Immature natural killer cell (primary cell): ENCODE data around the gene MUS81. TPM values are rescaled to one million over a fixed set of nuclear protein-coding genes. Genes with fewer than 3 reads are reported as not detected.

Experiments used
- DNase-seq, 3 donors: peaks; one replicate each; pipeline ENCODE4 v3.0.0; 2022; ENCODE audit warnings: mixed read lengths in 1 of 3
- H3K27ac Mint-ChIP-seq, 6 donors: one replicate each; pipeline ENCODE4 v1.8.0; 2020; ENCODE audit warnings: mixed read lengths in 6 of 6, mild to moderate bottlenecking in 5 of 6, inconsistent platforms in 4 of 6, moderate library complexity in 3 of 6
- H3K27me3 Mint-ChIP-seq, 3 donors: one replicate each; pipeline ENCODE4 v1.8.0; 2020 to 2021; ENCODE audit warnings: low read depth in 3 of 3, mild to moderate bottlenecking in 3 of 3, mixed read lengths in 3 of 3, moderate library complexity in 3 of 3, inconsistent platforms in 1 of 3
- H3K36me3 Mint-ChIP-seq, 3 donors: one replicate each; pipeline ENCODE4 v1.8.0; 2020; ENCODE audit warnings: mixed read lengths in 3 of 3, inconsistent platforms in 2 of 3, mild to moderate bottlenecking in 2 of 3
- H3K4me1 Mint-ChIP-seq, 2 donors: one replicate each; pipeline ENCODE4 v1.8.0; 2020; ENCODE audit warnings: inconsistent platforms in 2 of 2, mild to moderate bottlenecking in 2 of 2, mixed read lengths in 2 of 2, moderate library complexity in 1 of 2
- H3K4me3 Mint-ChIP-seq, 5 donors: one replicate each; pipeline ENCODE4 v1.8.0; 2020; ENCODE audit warnings: mild to moderate bottlenecking in 5 of 5, mixed read lengths in 5 of 5, inconsistent platforms in 3 of 5, moderate library complexity in 3 of 5
- H3K9me3 Mint-ChIP-seq, 6 donors: one replicate each; pipeline ENCODE4 v1.8.0; 2020; ENCODE audit warnings: mild to moderate bottlenecking in 6 of 6, mixed read lengths in 6 of 6, inconsistent platforms in 4 of 6, moderate library complexity in 3 of 6
- polyA plus RNA-seq, 3 donors: library from polyadenylated mRNA; unstranded; fragments of 300-500 nt; fragmentation: Illumina TruSeq; gene quantifications; one replicate each; pipeline ENCODE4 v1.2.3, GENCODE V29; 2021

The MUS81 gene
- polyA plus RNA-seq, 3 donors from 2014 or later, result 22.7 to 47.0 (median 32.2) TPM

GRCh38 chr11:65900125-65900898 is 40.1 kb downstream of the MUS81 start, which contains the start of gene FOSL1:
TSS of gene FOSL1 (minus strand) at chr11:65900388. CDS start at chr11:65900339, 49 bp downstream.
- peaks cover 32 to 37% of the 10 kb centered on the region in 2 donors for H3K4me1 Mint-ChIP-seq
- peak within 1 kb of the TSS; percentile 84 to 97 (median 92) for H3K27ac Mint-ChIP-seq
- H3K9me3 Mint-ChIP-seq, result no peaks in the 10 kb centered on the region
- peak within 1 kb of the TSS; percentile 64 to 79 (median 67) for H3K4me3 Mint-ChIP-seq
- DNase-seq, result peak; percentile 85 to 87 (median 87)
- no peaks in the 10 kb centered on the region for H3K36me3 Mint-ChIP-seq
- H3K27me3 Mint-ChIP-seq, result peaks cover 7 to 29% (median 11%) of the 10 kb centered on the region in 3 donors

- Mint-ChIP-seq H3K27ac (peak overlapping the region; percentile 84 to 97 (median 92)), H3K36me3 (no peaks in the 10 kb centered on the region), H3K9me3 (no peaks in the 10 kb centered on the region), H3K27me3 (peaks cover 7 to 28% (median 11%) of the 10 kb centered on the region in 3 donors), H3K4me1 (peaks cover 30 to 33% of the 10 kb centered on the region in 2 donors), H3K4me3 (peak overlapping the region; percentile 64 to 79 (median 67))
- no peak for DNase-seq
Observed at GRCh38 chr11:65900899-65901180, 40.6 kb downstream of the MUS81 start.

GRCh38 chr11:65903068-65903481 is 42.8 kb downstream of the MUS81 start:
- Mint-ChIP-seq H3K4me3 (no peak overlapping the region), H3K27ac (peak overlapping the region in 4 of 6 donors; percentile 55 to 97 (median 90))
- no peak for DNase-seq

GRCh38 chr11:65903715-65904114 is 43.5 kb downstream of the MUS81 start:
- Mint-ChIP-seq H3K4me1 (peaks cover 23 to 25% of the 10 kb centered on the region in 2 donors), H3K9me3 (no peaks in the 10 kb centered on the region), H3K27me3 (peaks cover 5 to 23% (median 8%) of the 10 kb centered on the region in 3 donors), H3K4me3 (no peak overlapping the region), H3K36me3 (no peaks in the 10 kb centered on the region), H3K27ac (peak overlapping the region in 4 of 6 donors; percentile 1 to 56 (median 50))
- no peak for DNase-seq

More at GRCh38 chr11:65903068-65903481, 42.8 kb downstream of the MUS81 start:
- peaks cover 5 to 23% (median 8%) of the 10 kb centered on the region in 3 donors for H3K27me3 Mint-ChIP-seq
- no peaks in the 10 kb centered on the region for H3K9me3 Mint-ChIP-seq
- H3K4me1 Mint-ChIP-seq, result peaks cover 24 to 28% of the 10 kb centered on the region in 2 donors
- H3K36me3 Mint-ChIP-seq, result no peaks in the 10 kb centered on the region

GRCh38 chr11:65906602-65907001 is 46.4 kb downstream of the MUS81 start:
- no peak overlapping the region for H3K4me3 Mint-ChIP-seq
- no peak overlapping the region for H3K27ac Mint-ChIP-seq
- no peak for DNase-seq
- peaks cover 8 to 19% (median 8%) of the 10 kb centered on the region in 3 donors for H3K27me3 Mint-ChIP-seq
- H3K36me3 Mint-ChIP-seq, result no peaks in the 10 kb centered on the region
- H3K4me1 Mint-ChIP-seq, result peaks cover 9 to 13% of the 10 kb centered on the region in 2 donors
- H3K9me3 Mint-ChIP-seq, result no peaks in the 10 kb centered on the region

GRCh38 chr11:65907878-65908277 is 47.6 kb downstream of the MUS81 start:
- H3K4me1 Mint-ChIP-seq, result peaks cover 0 to 4% of the 10 kb centered on the region in 2 donors
- H3K9me3 Mint-ChIP-seq, result no peaks in the 10 kb centered on the region
- H3K4me3 Mint-ChIP-seq, result no peak overlapping the region
- H3K36me3 Mint-ChIP-seq, result no peaks in the 10 kb centered on the region
- H3K27me3 Mint-ChIP-seq, result peaks cover 3 to 8% (median 5%) of the 10 kb centered on the region in 3 donors
- H3K27ac Mint-ChIP-seq, result no peak overlapping the region
- no peak for DNase-seq

GRCh38 chr11:65911682-65912568 is 51.7 kb downstream of the MUS81 start:
- Mint-ChIP-seq H3K9me3 (no peaks in the 10 kb centered on the region), H3K27ac (no peak overlapping the region), H3K4me1 (peaks cover 18 to 22% of the 10 kb centered on the region in 2 donors), H3K27me3 (peaks cover 2 to 5% (median 3%) of the 10 kb centered on the region in 3 donors), H3K36me3 (peaks cover 0 to 2% (median 0%) of the 10 kb centered on the region in 3 donors), H3K4me3 (no peak overlapping the region)
- DNase-seq, result no peak

GRCh38 chr11:65912845-65913244 is 52.6 kb downstream of the MUS81 start:
- peaks cover 2 to 5% (median 3%) of the 10 kb centered on the region in 3 donors for H3K27me3 Mint-ChIP-seq

GRCh38 chr11:65915101-65915820 is 55.0 kb downstream of the MUS81 start:
- peak overlapping the region in 1 of 5 donors; percentile 15 for H3K4me3 Mint-ChIP-seq
- H3K27ac Mint-ChIP-seq, result peak overlapping the region in 3 of 6 donors; percentile 26 to 77 (median 52)
- H3K36me3 Mint-ChIP-seq, result peaks cover 0 to 4% (median 0%) of the 10 kb centered on the region in 3 donors
- H3K27me3 Mint-ChIP-seq, result peaks cover 2 to 11% (median 9%) of the 10 kb centered on the region in 3 donors
- peaks cover 26 to 33% of the 10 kb centered on the region in 2 donors for H3K4me1 Mint-ChIP-seq
- no peak for DNase-seq
- H3K9me3 Mint-ChIP-seq, result no peaks in the 10 kb centered on the region

More at GRCh38 chr11:65912845-65913244, 52.6 kb downstream of the MUS81 start:
- Mint-ChIP-seq H3K27ac (no peak overlapping the region), H3K36me3 (peaks cover 0 to 4% (median 0%) of the 10 kb centered on the region in 3 donors), H3K4me3 (no peak overlapping the region), H3K4me1 (peaks cover 22 to 27% of the 10 kb centered on the region in 2 donors), H3K9me3 (no peaks in the 10 kb centered on the region)
- DNase-seq, result no peak

- Mint-ChIP-seq H3K4me1 (peaks cover 31 to 39% of the 10 kb centered on the region in 2 donors), H3K27me3 (peaks cover 2 to 13% (median 9%) of the 10 kb centered on the region in 3 donors), H3K9me3 (no peaks in the 10 kb centered on the region), H3K4me3 (peak overlapping the region in 1 of 5 donors; percentile 89), H3K27ac (no peak overlapping the region), H3K36me3 (peaks cover 0 to 4% (median 0%) of the 10 kb centered on the region in 3 donors)
- DNase-seq, result no peak
Observed at GRCh38 chr11:65915821-65916251, 55.6 kb downstream of the MUS81 start.
